Measurements from ENCODE around the gene FBXO30.

GRCh38 chr6:145842693-145843546 is 28.3 kb upstream of the FBXO30 start:
- TF ChIP-seq CTCF (IDR thresholded peaks at IDR 0.05; ENCODE audit: poor library complexity): no peak
- TF ChIP-seq EZH2phosphoT487 (IDR thresholded peaks at IDR 0.05; ENCODE audit: low read depth, severe bottlenecking, unreplicated experiment): no peak
